Measurements from ENCODE around the gene ARL16.

The ARL16 gene

DNA sequence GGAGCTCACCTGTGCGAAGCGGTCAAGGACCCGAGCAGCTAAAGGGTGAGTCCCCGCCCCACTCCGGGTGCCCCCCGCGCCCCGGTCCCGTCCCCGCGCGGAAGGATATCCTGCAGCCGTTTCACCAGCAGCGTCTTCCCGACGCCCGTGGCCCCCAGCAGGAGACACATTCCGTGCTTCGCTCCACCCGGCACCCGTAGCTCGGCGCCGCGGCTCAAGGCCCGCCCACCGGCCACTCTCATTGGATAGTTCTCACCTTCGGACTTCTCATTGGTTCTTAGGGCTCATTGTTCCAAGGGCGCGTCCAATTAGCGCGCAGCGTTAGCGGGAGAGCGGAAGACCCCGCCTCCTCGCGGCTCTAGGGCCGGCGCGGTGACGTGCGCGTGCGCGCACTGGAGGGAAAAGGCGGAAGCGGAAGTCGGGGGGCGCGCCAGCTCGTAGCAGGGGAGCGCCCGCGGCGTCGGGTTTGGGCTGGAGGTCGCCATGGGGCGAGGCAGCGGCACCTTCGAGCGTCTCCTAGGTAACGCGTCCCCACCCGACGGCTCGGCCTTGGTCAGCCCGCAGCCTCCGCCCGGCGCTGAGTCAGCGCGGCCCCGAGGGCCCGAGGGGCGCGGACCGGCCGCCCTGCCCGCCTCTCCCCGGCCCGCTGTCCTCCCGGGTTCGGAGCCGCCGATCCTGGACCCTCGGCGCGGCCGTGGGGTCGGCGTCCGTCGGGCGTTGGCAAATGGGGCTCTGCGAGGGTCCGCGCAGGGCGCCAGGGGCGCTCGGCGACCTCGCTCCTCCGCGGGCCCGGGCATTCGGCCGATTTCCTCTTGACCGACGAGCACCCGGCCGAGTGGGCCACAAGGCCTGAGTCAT lies at the start of gene ARL16, which contains the start of gene HGS:
TSS of gene ARL16 (minus strand) at position 214 of the 858 bp plus-strand sequence. CDS start at position 170, 44 bp downstream.
TSS of gene HGS (plus strand) at position 428 of the 858 bp plus-strand sequence. CDS start at position 484, 56 bp downstream.
- DNase-seq, result peak; percentile 99

GRCh38 chr17:81727324-81728031 lies 43.9 kb upstream of the ARL16 start:
- DNase-seq, result no peak

GRCh38 chr17:81726004-81726403 lies 42.4 kb upstream of the ARL16 start:
- no peak for DNase-seq

DNA sequence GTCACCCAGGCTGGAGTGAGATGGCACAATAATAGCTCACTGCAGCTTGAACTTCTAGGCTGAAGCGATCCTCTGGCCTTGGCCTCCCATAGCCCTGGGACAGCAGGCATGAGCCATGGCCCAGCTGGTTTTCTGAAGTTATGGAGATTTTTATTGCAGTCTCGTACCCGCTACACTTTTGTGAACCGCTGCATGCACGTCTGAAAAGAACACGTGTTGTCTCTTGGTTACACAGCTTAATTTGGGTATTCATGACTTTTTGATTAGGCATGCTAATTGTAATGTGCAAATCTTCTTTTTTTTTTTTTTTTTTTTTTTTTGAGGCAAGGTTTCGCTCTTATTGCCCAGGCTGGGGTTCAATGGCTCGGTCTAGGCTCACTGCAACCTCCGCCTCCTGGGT lies 41.8 kb upstream of the ARL16 start:
- DNase-seq, result no peak

DNA sequence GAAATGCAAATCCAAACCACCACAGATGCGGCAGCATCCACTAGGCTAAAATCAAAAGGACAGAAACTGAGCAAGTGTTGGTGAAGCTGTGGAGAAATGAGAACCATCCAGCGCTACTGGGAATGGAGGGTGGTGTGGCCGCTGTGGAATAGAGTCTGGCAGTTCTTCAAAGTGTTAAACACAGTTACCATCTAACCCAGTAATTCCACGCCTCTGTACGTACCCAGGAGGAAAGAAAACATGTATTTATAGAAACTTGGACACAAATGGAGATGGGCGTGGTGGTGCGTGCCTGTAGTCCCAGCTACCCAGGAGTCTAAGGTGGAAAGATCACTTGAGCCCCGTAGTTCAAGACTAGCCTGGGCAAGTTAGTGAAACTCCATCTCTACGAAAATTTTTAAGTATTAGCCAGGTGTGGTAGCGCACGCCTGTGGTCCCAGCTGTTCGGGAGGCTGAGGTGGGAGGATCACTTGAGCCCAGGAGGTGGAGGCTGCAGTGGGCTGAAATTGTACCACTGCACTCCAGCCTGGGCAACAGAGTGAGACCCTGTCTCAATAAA lies 40.1 kb upstream of the ARL16 start:
- no peak for DNase-seq

GRCh38 chr17:81722184-81723120 lies 38.9 kb upstream of the ARL16 start:
- DNase-seq, result no peak

DNA sequence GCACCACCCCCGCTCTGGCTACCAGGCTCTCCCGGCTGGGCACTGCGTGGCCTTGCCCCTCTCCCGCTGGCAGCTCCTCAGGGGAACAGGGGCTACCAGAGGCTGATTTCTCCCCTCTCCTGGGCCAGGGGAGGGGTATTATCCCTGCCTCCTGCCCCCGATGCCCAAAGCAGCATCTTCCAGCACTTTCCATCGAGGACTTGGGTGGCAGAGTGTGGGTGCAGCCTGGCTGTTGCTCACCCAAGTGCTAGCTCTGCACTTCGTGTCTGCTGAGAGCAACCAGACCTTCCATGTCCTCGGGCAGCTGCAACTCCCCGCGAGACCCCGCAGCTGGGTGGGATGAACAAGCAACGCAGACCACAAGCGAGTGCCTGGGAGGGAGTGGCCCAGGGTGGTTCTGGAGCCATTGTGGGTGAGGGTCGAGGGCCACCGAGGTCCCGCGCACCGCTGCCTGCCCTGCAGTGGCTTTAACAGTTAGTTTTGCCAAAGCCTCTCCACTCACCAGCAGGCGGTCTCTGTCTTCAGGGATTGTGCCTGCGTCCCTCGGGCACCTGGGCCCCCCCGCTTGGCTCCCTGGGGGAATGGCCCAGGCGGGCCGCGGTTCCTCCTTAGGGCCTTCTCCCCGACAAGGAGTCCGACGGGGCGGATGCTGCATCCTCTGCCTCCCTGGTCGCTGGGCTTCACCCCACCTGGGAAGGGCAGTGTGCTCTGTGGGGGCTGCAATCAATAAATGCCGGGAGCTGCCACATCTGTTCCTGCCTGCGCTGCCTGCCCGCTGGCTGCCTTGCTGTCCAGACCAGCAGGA lies 36.9 kb upstream of the ARL16 start:
- no peak for DNase-seq

DNA sequence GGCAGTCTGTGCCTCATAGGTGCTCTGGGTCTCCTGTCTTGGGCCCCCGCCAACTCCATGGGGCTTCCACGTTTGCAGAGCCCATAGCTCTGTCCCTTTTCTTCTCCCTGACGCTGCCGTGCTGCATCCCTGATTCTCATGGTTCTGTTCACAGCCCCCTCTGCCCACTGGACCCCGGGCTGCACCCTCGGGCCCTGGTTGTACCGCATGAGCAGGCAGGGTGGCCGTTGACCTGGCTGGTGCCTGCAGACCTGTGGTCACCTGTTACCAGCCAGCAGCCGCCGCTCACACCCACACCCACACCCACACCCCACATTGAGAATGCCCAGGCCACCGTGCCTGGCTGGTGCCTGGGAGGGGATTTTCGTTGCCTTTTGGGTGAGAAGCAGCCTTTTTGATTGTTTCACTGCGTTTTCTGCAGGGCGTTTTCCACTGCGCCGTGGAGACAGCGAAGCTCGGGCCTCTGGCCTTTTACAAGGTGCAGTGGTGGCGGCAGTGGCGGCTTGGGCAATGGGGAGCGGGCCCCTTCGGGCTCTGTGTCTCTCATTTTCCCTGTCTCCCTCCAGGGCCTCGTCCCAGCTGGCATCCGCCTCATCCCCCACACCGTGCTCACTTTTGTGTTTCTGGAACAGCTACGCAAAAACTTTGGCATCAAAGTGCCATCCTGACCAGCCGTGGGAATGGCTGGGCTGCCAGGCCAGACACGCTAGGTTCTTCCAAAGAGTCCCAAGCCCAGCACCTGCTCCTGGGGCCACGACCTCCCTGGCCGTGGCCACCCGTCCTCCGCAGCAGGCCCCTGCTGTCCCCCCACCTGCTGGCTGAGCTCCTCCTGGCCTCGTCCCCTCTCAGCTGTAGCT lies 36.0 kb upstream of the ARL16 start:
- no peak for DNase-seq

- no peak for DNase-seq
Measured at GRCh38 chr17:81717766-81718089, 34.1 kb upstream of the ARL16 start.

GRCh38 chr17:81717049-81717765 lies 33.6 kb upstream of the ARL16 start:
- DNase-seq, result no peak

- no peak for DNase-seq
Measured at GRCh38 chr17:81716674-81716996, 33.0 kb upstream of the ARL16 start.

- DNase-seq, result no peak
Measured at GRCh38 chr17:81715872-81716673, 32.5 kb upstream of the ARL16 start.

DNA sequence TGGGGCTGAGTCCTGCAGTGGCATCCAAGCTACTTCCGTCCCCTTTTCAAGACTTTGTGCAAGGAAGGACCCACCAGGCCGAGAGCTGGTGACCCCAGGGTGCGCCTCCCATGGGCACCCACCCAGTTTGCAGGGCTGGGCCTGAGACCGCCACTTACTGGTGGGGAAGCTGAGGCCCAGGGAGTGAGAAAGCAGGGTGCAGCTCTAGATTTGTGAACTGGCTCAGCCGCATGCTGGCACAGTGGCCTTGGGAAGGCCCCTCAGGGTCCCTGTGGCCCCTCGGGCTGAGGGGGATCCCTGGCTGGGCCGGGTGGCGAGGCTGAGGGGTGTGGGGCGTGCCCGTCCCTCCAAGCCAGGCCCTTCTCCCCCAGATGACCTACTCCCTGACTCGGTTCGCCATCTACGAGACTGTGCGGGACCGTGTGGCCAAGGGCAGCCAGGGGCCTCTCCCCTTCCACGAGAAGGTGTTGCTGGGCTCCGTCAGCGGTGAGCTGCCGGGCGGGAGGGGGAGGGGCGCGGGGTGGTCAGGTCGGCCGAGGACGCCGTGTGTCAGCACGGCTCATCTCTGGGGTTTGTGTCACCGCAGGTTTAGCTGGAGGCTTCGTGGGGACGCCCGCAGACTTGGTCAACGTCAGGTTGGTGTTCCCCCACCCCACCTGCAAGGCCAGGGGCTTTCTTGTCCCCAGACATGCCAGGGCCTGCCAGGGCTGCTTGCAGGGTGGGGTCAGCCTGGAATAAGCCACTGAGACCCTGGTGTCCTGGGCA lies 31.7 kb upstream of the ARL16 start:
- DNase-seq, result no peak

GRCh38 chr17:81714412-81715106 lies 31.0 kb upstream of the ARL16 start:
- no peak for DNase-seq

DNA sequence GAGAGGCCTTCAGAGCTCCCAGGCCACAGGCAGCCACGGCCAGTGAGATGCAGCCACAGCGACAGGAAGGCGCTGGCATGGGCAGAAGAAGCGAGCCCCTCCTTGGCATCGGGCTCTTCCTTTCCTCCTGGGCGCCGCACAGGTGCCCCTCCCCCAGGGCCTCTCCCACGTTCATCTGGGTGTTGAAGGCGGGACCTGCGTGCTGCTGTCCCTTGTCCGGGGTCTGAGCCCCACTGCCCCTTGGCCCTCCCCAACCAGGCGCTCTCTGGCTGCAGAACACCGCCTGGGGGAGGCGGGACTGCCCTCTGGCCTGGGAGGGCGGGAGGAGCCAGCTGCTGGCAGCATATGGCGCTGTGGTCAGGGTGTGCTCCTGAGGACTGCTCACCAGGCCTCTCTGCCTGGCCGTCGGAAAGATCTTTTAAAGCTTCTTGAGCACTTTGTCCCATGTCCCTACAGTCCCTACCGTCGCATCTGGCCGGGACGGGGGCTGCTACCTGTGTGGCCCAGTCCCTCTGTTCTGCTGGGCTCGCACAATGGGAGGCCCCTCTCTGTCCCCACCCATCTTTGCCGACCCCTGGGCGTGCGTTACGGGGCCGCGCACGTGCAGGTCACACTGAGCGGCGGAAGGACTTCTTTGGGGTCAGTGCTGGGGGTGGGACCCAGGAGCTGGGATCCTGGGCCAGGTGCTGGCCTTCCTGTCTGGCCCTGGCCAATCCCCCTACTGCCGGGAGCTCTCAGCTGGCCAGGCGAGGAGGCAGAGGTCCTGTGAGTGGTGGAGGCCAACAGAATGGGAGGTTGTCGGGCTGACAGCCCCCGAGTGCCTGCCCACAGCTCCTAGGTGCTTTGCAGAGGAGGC lies 30.2 kb upstream of the ARL16 start:
- no peak for DNase-seq

- no peak for DNase-seq
Measured at GRCh38 chr17:81713004-81713555, 29.5 kb upstream of the ARL16 start.

All from activated CD4-positive, alpha-beta T cell treated with anti-CD3 and anti-CD28 coated beads, Interleukin-2, amount 50 U/mL, for 16 hours (primary cell).